Right atrium auricular region (tissue), 2 donors: ENCODE results near the gene FLNC. TPM values are rescaled to one million over a fixed set of nuclear protein-coding genes. Genes with fewer than 3 reads are reported as not detected.

Source experiments
- DNase-seq: peaks from one replicate; pipeline ENCODE4 v3.0.0-alpha.2; 2019; ENCODE audit warnings: low spot score
- H3K27ac ChIP-seq, 2 donors: fragments of 200-600 bp; sonication (generic); 1 replicate in 1 of 2; 2 replicates in 1 of 2; pipeline ENCODE4 v1.5.1; 2016 to 2019
- H3K27me3 ChIP-seq, 2 donors: fragments of 200-600 bp; sonication (generic); one replicate each; pipeline versions ENCODE4 v1.5.1 to v1.6.0; 2017 to 2019
- H3K36me3 ChIP-seq: fragments of 200-600 bp; sonication (generic); one replicate; pipeline ENCODE4 v1.5.1; 2016
- H3K4me1 ChIP-seq, 2 donors: fragments of 200-600 bp; sonication (generic); one replicate each; pipeline versions ENCODE4 v1.5.1 to v1.6.0; 2017 to 2019
- H3K4me3 ChIP-seq, 2 donors: fragments of 200-600 bp; sonication (generic); 1 replicate in 1 of 2; 2 replicates in 1 of 2; pipeline ENCODE4 v1.5.1; 2017 to 2019; ENCODE audit warnings: mild to moderate bottlenecking in 1 of 2, moderate library complexity in 1 of 2
- H3K9me3 ChIP-seq, 2 donors: fragments of 200-600 bp; sonication (generic); one replicate each; pipeline ENCODE4 v1.5.1; 2019
- CTCF ChIP-seq, 2 donors: fragments of 200-600 bp; sonication (generic); IDR thresholded peaks; one replicate each; pipeline ENCODE4 v1.5.1; 2019; ENCODE audit warnings: antibody characterized with exemption in 2 of 2
- total RNA-seq, 2 donors: library from RNA; depleted of rRNA; stranded (reverse); fragments of >200 nt; gene quantifications; one replicate each; pipeline ENCODE4 v1.1.0, GENCODE V29; 2016

The FLNC gene
- total RNA-seq, 2 donors from 2014 or later: 215 to 646 TPM

GRCh38 chr7:128889121-128889520, 58.9 kb downstream of the FLNC start:
- no peak for DNase-seq
- Histone ChIP-seq H3K4me1 (peaks cover 0 to 5% of the 10 kb centered on the region in 2 donors), H3K27me3 (peaks cover 6 to 9% of the 10 kb centered on the region in 2 donors), H3K4me3 (no peak overlapping the region), H3K36me3 (no peaks in the 10 kb centered on the region), H3K27ac (no peak overlapping the region), H3K9me3 (no peaks in the 10 kb centered on the region)
- TF ChIP-seq CTCF (IDR thresholded peaks at IDR 0.05): no peak

GRCh38 chr7:128890306-128891109, 60.3 kb downstream of the FLNC start:
- Histone ChIP-seq H3K4me3 (peak overlapping the region; percentile 6 to 42), H3K27me3 (peaks cover 6 to 9% of the 10 kb centered on the region in 2 donors)
- no peak for DNase-seq

GRCh38 chr7:128891110-128891941, 61.1 kb downstream of the FLNC start:
- no peaks in the 10 kb centered on the region for H3K36me3 ChIP-seq
- H3K4me3 ChIP-seq: peak overlapping the region; percentile 6 to 42
- DNase-seq: no peak
- TF ChIP-seq CTCF (IDR thresholded peaks at IDR 0.05): no peak
- H3K27ac ChIP-seq: no peak overlapping the region
- H3K27me3 ChIP-seq: peaks cover 6 to 9% of the 10 kb centered on the region in 2 donors
- H3K9me3 ChIP-seq: no peaks in the 10 kb centered on the region
- peaks cover 0 to 5% of the 10 kb centered on the region in 2 donors for H3K4me1 ChIP-seq

More at GRCh38 chr7:128890306-128891109, 60.3 kb downstream of the FLNC start:
- no peak for TF ChIP-seq CTCF (IDR thresholded peaks at IDR 0.05)
- H3K4me1 ChIP-seq: peaks cover 0 to 5% of the 10 kb centered on the region in 2 donors
- H3K9me3 ChIP-seq: no peaks in the 10 kb centered on the region
- H3K27ac ChIP-seq: no peak overlapping the region
- no peaks in the 10 kb centered on the region for H3K36me3 ChIP-seq

GRCh38 chr7:128891942-128892269, 61.7 kb downstream of the FLNC start:
- no peaks in the 10 kb centered on the region for H3K9me3 ChIP-seq
- H3K36me3 ChIP-seq: no peaks in the 10 kb centered on the region
- TF ChIP-seq CTCF (IDR thresholded peaks at IDR 0.05): no peak
- H3K4me3 ChIP-seq: no peak overlapping the region
- peaks cover 6 to 9% of the 10 kb centered on the region in 2 donors for H3K27me3 ChIP-seq
- DNase-seq: no peak
- H3K27ac ChIP-seq: no peak overlapping the region
- peaks cover 0 to 5% of the 10 kb centered on the region in 2 donors for H3K4me1 ChIP-seq

- H3K9me3 ChIP-seq: no peaks in the 10 kb centered on the region
Observed at GRCh38 chr7:128892521-128893250, 62.5 kb downstream of the FLNC start.

More at GRCh38 chr7:128892521-128893250, 62.5 kb downstream of the FLNC start:
- Histone ChIP-seq H3K4me1 (peaks cover 0 to 5% of the 10 kb centered on the region in 2 donors), H3K27ac (no peak overlapping the region), H3K36me3 (no peaks in the 10 kb centered on the region), H3K27me3 (peaks cover 6 to 9% of the 10 kb centered on the region in 2 donors), H3K4me3 (no peak overlapping the region)
- no peak for TF ChIP-seq CTCF (IDR thresholded peaks at IDR 0.05)
- no peak for DNase-seq
